SK-N-SH (cell line): Measurements from ENCODE around the gene MEX3D. TPM values are rescaled to one million over a fixed set of nuclear protein-coding genes. Genes with fewer than 3 reads are reported as not detected.

Experiments used
- CTCF ChIA-PET: fragments of 300-600, 350-600 bp; formaldehyde crosslinking; extraction: SDS; loops from one replicate; lab custom pipeline; 2021; lab: Yijun Ruan, JAX
- POLR2A ChIA-PET: fragments of 350-600 bp; sonication (Branson Sonifier 250); formaldehyde crosslinking; extraction: SDS; loops from one replicate; lab custom pipeline; 2020; ENCODE audit warnings: antibody characterized with exemption, inconsistent platforms; lab: Yijun Ruan, JAX
- DNase-seq: peaks from one replicate; pipeline ENCODE4 v3.0.0; 2012
- H2AFZ ChIP-seq: fragments of 200-600 bp; sonication (generic); 2 replicates; pipeline ENCODE4 v1.8.1; 2016; ENCODE audit warnings: antibody characterized with exemption, mild to moderate bottlenecking, low read depth
- H3F3A ChIP-seq: fragments of 200-600 bp; sonication (generic); replicated peaks from 2 replicates; pipeline ENCODE3; 2016; ENCODE audit warnings: antibody characterized with exemption, mild to moderate bottlenecking; ENCODE audit not compliant: insufficient read depth
- H3K27ac ChIP-seq, 2 experiments: fragments of 200-500 bp in 1 of 2; fragments of 200-600 bp in 1 of 2; sonication (Bioruptor generic) in 1 of 2; sonication (generic), shearing (Covaris generic) in 1 of 2; 2 replicates each; pipeline versions ENCODE4 v1.5.1 to v1.6.1; 2014 to 2016; ENCODE audit warnings: low read depth in 2 of 2, inconsistent platforms in 1 of 2, low read length in 1 of 2, mild to moderate bottlenecking in 1 of 2, mixed read lengths in 1 of 2
- H3K27me3 ChIP-seq: fragments of 200-600 bp; sonication (generic), shearing (Covaris generic); 2 replicates; pipeline ENCODE4 v1.6.1; 2016; ENCODE audit warnings: mixed run types; ENCODE audit not compliant: insufficient read depth
- H3K36me3 ChIP-seq, 2 experiments: fragments of 200-500 bp in 1 of 2; fragments of 200-600 bp in 1 of 2; sonication (Bioruptor generic) in 1 of 2; sonication (generic) in 1 of 2; replicated peaks in 1 of 2; 2 replicates each; pipeline versions ENCODE3 to v1.5.1; 2014 to 2016; ENCODE audit warnings: low read length in 1 of 2, mild to moderate bottlenecking in 1 of 2; ENCODE audit not compliant: insufficient read depth in 2 of 2, control insufficient read depth in 1 of 2
- H3K4me1 ChIP-seq, 2 experiments: fragments of 200-500 bp in 1 of 2; fragments of 200-600 bp in 1 of 2; sonication (Bioruptor generic) in 1 of 2; sonication (generic), shearing (Covaris generic) in 1 of 2; 2 replicates each; pipeline versions ENCODE4 v1.5.1 to v1.6.1; 2014 to 2016; ENCODE audit warnings: low read depth in 1 of 2, low read length in 1 of 2, mixed run types in 1 of 2; ENCODE audit not compliant: insufficient read depth in 2 of 2, control insufficient read depth in 1 of 2
- H3K4me2 ChIP-seq: fragments of 200-600 bp; sonication (generic), shearing (Covaris generic); 2 replicates; pipeline ENCODE4 v1.6.1; 2017; ENCODE audit warnings: mixed run types
- H3K4me3 ChIP-seq, 2 experiments: fragments of 200-500 bp in 1 of 2; fragments of 200-600 bp in 1 of 2; sonication (Bioruptor generic) in 1 of 2; sonication (generic), shearing (Covaris generic) in 1 of 2; 2 replicates each; pipeline versions ENCODE4 v1.5.1 to v1.8.1; 2014 to 2016; ENCODE audit warnings: low read depth in 2 of 2, inconsistent platforms in 1 of 2, low read length in 1 of 2, mild to moderate bottlenecking in 1 of 2, mixed read lengths in 1 of 2, moderate library complexity in 1 of 2
- H3K79me2 ChIP-seq: fragments of 200-600 bp; sonication (generic); 2 replicates; pipeline ENCODE4 v1.8.1; 2017; ENCODE audit warnings: mild to moderate bottlenecking; ENCODE audit not compliant: insufficient read depth
- H3K9ac ChIP-seq: fragments of 200-600 bp; sonication (generic); 2 replicates; pipeline ENCODE4 v1.6.1; 2017; ENCODE audit warnings: mixed run types
- H3K9me2 ChIP-seq: fragments of 200-600 bp; sonication (generic); 2 replicates; pipeline ENCODE4 v1.6.1; 2017; ENCODE audit warnings: mixed run types
- H3K9me3 ChIP-seq: fragments of 200-600 bp; sonication (generic); 2 replicates; pipeline ENCODE4 v1.6.1; 2017; ENCODE audit warnings: mixed run types, mild to moderate bottlenecking, moderate library complexity
- H4K20me1 ChIP-seq: fragments of 200-600 bp; sonication (generic); 2 replicates; pipeline ENCODE4 v1.6.1; 2017; ENCODE audit warnings: mild to moderate bottlenecking, mixed run types; ENCODE audit not compliant: insufficient read depth
- CHD2 ChIP-seq: fragments of 150-350 bp; IDR thresholded peaks from 2 replicates; pipeline ENCODE4 v1.6.1; 2018; ENCODE audit warnings: low read length; ENCODE audit not compliant: partially characterized antibody
- EP300 ChIP-seq, 2 experiments: IDR thresholded peaks; 2 replicates each; pipeline versions ENCODE4 v1.4.0 to v1.6.1; 2012; ENCODE audit warnings: borderline replicate concordance in 1 of 2, low read depth in 1 of 2, low read length in 1 of 2
- EZH2phosphoT487 ChIP-seq: fragments of 200-600 bp; sonication (generic); IDR thresholded peaks from 2 replicates; pipeline ENCODE4 v1.6.1; 2017; ENCODE audit warnings: low read depth, mixed run types, mild to moderate bottlenecking, antibody characterized with exemption, moderate library complexity, borderline replicate concordance
- FOXM1 ChIP-seq: IDR thresholded peaks from 2 replicates; pipeline ENCODE4 v1.4.0; 2012; ENCODE audit warnings: low read depth, mild to moderate bottlenecking
- GABPA ChIP-seq: IDR thresholded peaks from 2 replicates; pipeline ENCODE4 v1.4.0; 2012; ENCODE audit warnings: low read depth, mild to moderate bottlenecking
- GATA2 ChIP-seq: sonication (generic); formaldehyde crosslinking; IDR thresholded peaks from 2 replicates; pipeline ENCODE4 v1.5.0; 2020; ENCODE audit warnings: mild to moderate bottlenecking, missing genetic modification reagents
- JUND ChIP-seq: IDR thresholded peaks from 2 replicates; pipeline ENCODE4 v1.4.0; 2012
- MEF2A ChIP-seq: IDR thresholded peaks from 2 replicates; pipeline ENCODE4 v1.4.0; 2012; ENCODE audit warnings: low read depth, borderline replicate concordance
- NRF1 ChIP-seq: IDR thresholded peaks from 2 replicates; pipeline ENCODE4 v1.6.1; 2012; ENCODE audit warnings: low read depth, mild to moderate bottlenecking, low read length
- RFX5 ChIP-seq: IDR thresholded peaks from 2 replicates; pipeline ENCODE4 v1.6.1; 2012; ENCODE audit warnings: mild to moderate bottlenecking, improper control_type of control experiment, low read length
- TCF12 ChIP-seq: IDR thresholded peaks from 2 replicates; pipeline ENCODE4 v1.4.0; 2012
- YY1 ChIP-seq: IDR thresholded peaks from 2 replicates; pipeline ENCODE4 v1.4.0; 2012; ENCODE audit warnings: low read depth, mild to moderate bottlenecking
- WGBS: methylation state at CpG from one replicate; pipeline ENCODE4 v1.1.6; 2017; ENCODE audit warnings: low lambda C conversion rate; 5-methylcytosine and 5-hydroxymethylcytosine counted together
- polyA plus RNA-seq, 3 experiments: library from polyadenylated mRNA; depleted of rRNA; stranded (reverse); fragments of >200 nt; gene quantifications; 2 replicates each; pipeline ENCODE4 v1.2.3, GENCODE V29; 2012
- TF ChIP-seq, protein P1 (sequence below): IDR thresholded peaks from 2 replicates; pipeline ENCODE4 v1.4.0; 2012; ENCODE audit warnings: low read depth, borderline replicate concordance
- TF ChIP-seq, protein P2 (sequence below): fragments of 150-350 bp; IDR thresholded peaks from 2 replicates; pipeline ENCODE4 v1.6.1; 2017; ENCODE audit warnings: antibody characterized with exemption, low read length, low read depth, borderline replicate concordance
- TF ChIP-seq, protein P3 (sequence below): fragments of 150-350 bp; IDR thresholded peaks from 2 replicates; pipeline ENCODE4 v1.6.1; 2016; ENCODE audit warnings: mild to moderate bottlenecking, low read depth, low read length
- TF ChIP-seq, protein P4 (sequence below): IDR thresholded peaks from 2 replicates; pipeline ENCODE4 v1.4.0; 2012; ENCODE audit warnings: low read depth
- TF ChIP-seq, protein P5 (sequence below): IDR thresholded peaks from 2 replicates; pipeline ENCODE4 v1.6.1; 2012; ENCODE audit warnings: mild to moderate bottlenecking, low read depth, low read length, moderate library complexity
- TF ChIP-seq, protein P6 (sequence below): IDR thresholded peaks from 2 replicates; pipeline ENCODE4; 2012

The MEX3D gene
- polyA plus RNA-seq, 1 of the 3 experiments (the other 2 are of a cell fraction): 14.9 TPM

DNA sequence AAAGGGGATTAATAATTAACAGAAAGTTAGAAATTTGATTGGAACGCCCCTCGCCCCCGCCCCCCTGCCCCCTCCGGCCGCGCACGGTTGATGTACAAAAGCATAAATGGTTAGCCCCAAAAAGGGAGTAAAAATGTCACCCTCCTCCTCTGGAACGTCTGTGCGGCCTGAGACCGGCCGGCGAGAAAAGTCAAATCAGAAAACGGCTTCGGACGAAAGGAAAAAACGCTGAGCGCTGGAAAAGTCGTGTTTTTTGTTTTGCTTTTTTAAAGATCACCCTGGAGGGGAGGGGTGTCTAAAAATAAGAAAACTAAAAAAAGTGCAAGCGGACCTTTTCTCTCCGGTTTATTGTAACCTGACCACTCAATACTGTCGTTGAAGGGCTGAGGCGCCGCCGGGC, 13.2 kb downstream of the MEX3D start:
- no peak for DNase-seq
- no peak overlapping the region for H3K27ac ChIP-seq
- 94% methylated on average over 24 of the region's 24 CpGs for WGBS
- CTCF ChIA-PET: interaction anchor here (0.8 to 1.6 kb wide), 3 partner anchors 9 to 228 kb away, joined by 3 to 6 read pairs (median 3); no protein-coding TSS in a partner anchor
- H2AFZ ChIP-seq: no peak overlapping the region
- no peak overlapping the region for H3K4me3 ChIP-seq
- POLR2A ChIA-PET: no interaction called here
- no peak overlapping the region for H3K4me2 ChIP-seq
- H4K20me1 ChIP-seq: peaks cover 45% of the 10 kb centered on the region
- peaks cover 0 to 2% of the 10 kb centered on the region in 2 experiments for H3K36me3 ChIP-seq
- no peaks in the 10 kb centered on the region for H3K9me2 ChIP-seq
- H3F3A ChIP-seq: no peaks in the 10 kb centered on the region
- H3K9me3 ChIP-seq: no peaks in the 10 kb centered on the region
- TF ChIP-seq FOXM1: no peak
- TF ChIP-seq TCF12: no peak
- TF ChIP-seq GABPA: no peak
- TF ChIP-seq, protein P1, sequence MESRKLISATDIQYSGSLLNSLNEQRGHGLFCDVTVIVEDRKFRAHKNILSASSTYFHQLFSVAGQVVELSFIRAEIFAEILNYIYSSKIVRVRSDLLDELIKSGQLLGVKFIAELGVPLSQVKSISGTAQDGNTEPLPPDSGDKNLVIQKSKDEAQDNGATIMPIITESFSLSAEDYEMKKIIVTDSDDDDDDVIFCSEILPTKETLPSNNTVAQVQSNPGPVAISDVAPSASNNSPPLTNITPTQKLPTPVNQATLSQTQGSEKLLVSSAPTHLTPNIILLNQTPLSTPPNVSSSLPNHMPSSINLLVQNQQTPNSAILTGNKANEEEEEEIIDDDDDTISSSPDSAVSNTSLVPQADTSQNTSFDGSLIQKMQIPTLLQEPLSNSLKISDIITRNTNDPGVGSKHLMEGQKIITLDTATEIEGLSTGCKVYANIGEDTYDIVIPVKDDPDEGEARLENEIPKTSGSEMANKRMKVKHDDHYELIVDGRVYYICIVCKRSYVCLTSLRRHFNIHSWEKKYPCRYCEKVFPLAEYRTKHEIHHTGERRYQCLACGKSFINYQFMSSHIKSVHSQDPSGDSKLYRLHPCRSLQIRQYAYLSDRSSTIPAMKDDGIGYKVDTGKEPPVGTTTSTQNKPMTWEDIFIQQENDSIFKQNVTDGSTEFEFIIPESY: no peak
- TF ChIP-seq NRF1: no peak
- H3K79me2 ChIP-seq: peaks cover 40% of the 10 kb centered on the region
- no peak overlapping the region for H3K9ac ChIP-seq
- no peaks in the 10 kb centered on the region for H3K27me3 ChIP-seq
- H3K4me1 ChIP-seq: no peaks in the 10 kb centered on the region

DNA sequence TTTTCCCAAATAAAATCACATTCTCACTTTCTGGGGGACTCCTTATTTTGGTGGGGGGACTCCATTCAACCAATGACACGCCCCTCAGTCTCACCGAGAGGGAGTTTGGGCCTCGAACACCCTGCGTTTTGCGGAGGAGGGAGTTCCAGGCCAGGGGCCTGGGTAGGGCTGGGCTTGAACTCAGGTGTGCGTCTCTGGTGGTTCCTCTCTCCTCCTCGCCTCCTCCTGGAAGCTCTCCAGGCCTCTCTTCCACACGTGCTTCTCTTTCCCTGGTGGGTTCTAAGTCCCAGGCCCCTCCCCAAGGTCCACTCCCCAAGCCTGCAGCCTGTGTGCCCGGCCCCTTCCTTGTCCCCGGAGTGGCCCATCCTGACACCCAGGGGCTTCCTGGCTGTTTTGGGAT, 14.7 kb downstream of the MEX3D start:
- POLR2A ChIA-PET: no interaction called here
- no peak overlapping the region for H3K9ac ChIP-seq
- H3K9me3 ChIP-seq: no peaks in the 10 kb centered on the region
- no peaks in the 10 kb centered on the region for H3K27me3 ChIP-seq
- CTCF ChIA-PET: interaction anchor here (1.5 to 1.6 kb wide), 2 partner anchors 229 to 273 kb away, joined by 3 read pairs; no protein-coding TSS in a partner anchor
- no peaks in the 10 kb centered on the region for H3K9me2 ChIP-seq
- no peak overlapping the region for H2AFZ ChIP-seq
- no peak overlapping the region for H3K4me3 ChIP-seq
- peaks cover 25% of the 10 kb centered on the region for H3K79me2 ChIP-seq
- no peaks in the 10 kb centered on the region for H3K4me1 ChIP-seq
- H3K36me3 ChIP-seq: peaks cover 0 to 2% of the 10 kb centered on the region in 2 experiments
- no peak overlapping the region for H3K4me2 ChIP-seq
- peaks cover 29% of the 10 kb centered on the region for H4K20me1 ChIP-seq
- H3K27ac ChIP-seq: no peak overlapping the region
- H3F3A ChIP-seq: no peaks in the 10 kb centered on the region
- no peak for DNase-seq
- 98% methylated on average over 10 of the region's 10 CpGs for WGBS
- TF ChIP-seq NRF1 (no peak), JUND (no peak), GATA2 (no peak), EP300 (IDR thresholded peaks at IDR 0.05; ENCODE audit: borderline replicate concordance in 1 of 2, low read depth in 1 of 2, low read length in 1 of 2) (no peak), MEF2A (no peak), FOXM1 (no peak), EZH2phosphoT487 (no peak), RFX5 (no peak), CHD2 (no peak), YY1 (no peak)
- TF ChIP-seq, protein P2, sequence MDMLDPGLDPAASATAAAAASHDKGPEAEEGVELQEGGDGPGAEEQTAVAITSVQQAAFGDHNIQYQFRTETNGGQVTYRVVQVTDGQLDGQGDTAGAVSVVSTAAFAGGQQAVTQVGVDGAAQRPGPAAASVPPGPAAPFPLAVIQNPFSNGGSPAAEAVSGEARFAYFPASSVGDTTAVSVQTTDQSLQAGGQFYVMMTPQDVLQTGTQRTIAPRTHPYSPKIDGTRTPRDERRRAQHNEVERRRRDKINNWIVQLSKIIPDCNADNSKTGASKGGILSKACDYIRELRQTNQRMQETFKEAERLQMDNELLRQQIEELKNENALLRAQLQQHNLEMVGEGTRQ: no peak
- TF ChIP-seq, protein P3, sequence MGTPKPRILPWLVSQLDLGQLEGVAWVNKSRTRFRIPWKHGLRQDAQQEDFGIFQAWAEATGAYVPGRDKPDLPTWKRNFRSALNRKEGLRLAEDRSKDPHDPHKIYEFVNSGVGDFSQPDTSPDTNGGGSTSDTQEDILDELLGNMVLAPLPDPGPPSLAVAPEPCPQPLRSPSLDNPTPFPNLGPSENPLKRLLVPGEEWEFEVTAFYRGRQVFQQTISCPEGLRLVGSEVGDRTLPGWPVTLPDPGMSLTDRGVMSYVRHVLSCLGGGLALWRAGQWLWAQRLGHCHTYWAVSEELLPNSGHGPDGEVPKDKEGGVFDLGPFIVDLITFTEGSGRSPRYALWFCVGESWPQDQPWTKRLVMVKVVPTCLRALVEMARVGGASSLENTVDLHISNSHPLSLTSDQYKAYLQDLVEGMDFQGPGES: no peak
- TF ChIP-seq, protein P4, sequence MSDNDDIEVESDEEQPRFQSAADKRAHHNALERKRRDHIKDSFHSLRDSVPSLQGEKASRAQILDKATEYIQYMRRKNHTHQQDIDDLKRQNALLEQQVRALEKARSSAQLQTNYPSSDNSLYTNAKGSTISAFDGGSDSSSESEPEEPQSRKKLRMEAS: no peak
- TF ChIP-seq, protein P5, sequence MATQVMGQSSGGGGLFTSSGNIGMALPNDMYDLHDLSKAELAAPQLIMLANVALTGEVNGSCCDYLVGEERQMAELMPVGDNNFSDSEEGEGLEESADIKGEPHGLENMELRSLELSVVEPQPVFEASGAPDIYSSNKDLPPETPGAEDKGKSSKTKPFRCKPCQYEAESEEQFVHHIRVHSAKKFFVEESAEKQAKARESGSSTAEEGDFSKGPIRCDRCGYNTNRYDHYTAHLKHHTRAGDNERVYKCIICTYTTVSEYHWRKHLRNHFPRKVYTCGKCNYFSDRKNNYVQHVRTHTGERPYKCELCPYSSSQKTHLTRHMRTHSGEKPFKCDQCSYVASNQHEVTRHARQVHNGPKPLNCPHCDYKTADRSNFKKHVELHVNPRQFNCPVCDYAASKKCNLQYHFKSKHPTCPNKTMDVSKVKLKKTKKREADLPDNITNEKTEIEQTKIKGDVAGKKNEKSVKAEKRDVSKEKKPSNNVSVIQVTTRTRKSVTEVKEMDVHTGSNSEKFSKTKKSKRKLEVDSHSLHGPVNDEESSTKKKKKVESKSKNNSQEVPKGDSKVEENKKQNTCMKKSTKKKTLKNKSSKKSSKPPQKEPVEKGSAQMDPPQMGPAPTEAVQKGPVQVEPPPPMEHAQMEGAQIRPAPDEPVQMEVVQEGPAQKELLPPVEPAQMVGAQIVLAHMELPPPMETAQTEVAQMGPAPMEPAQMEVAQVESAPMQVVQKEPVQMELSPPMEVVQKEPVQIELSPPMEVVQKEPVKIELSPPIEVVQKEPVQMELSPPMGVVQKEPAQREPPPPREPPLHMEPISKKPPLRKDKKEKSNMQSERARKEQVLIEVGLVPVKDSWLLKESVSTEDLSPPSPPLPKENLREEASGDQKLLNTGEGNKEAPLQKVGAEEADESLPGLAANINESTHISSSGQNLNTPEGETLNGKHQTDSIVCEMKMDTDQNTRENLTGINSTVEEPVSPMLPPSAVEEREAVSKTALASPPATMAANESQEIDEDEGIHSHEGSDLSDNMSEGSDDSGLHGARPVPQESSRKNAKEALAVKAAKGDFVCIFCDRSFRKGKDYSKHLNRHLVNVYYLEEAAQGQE: no peak
- TF ChIP-seq, protein P6, sequence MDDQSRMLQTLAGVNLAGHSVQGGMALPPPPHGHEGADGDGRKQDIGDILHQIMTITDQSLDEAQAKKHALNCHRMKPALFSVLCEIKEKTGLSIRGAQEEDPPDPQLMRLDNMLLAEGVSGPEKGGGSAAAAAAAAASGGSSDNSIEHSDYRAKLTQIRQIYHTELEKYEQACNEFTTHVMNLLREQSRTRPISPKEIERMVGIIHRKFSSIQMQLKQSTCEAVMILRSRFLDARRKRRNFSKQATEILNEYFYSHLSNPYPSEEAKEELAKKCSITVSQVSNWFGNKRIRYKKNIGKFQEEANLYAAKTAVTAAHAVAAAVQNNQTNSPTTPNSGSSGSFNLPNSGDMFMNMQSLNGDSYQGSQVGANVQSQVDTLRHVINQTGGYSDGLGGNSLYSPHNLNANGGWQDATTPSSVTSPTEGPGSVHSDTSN: no peak
